A549 (cell line): Measurements from ENCODE around the gene RFX1. TPM values are rescaled to one million over a fixed set of nuclear protein-coding genes. Genes with fewer than 3 reads are reported as not detected.
"Not testable (repeated sequence)": the region's sequence is repeated elsewhere in the genome, so short reads cannot be mapped to it uniquely, and the experiment has no call there.

ENCODE experiments used
- ATAC-seq, 2 experiments: fragments of 200-7000 bp in 1 of 2; fragments of >200 bp in 1 of 2; cut with Nextera tagmentation in 1 of 2; cut with Tn5 transposase in 1 of 2; 3 replicates each; pipeline versions ENCODE4 v1.8.0 to v1.9.1; 2018 to 2020; ENCODE audit warnings: mild to moderate bottlenecking in 1 of 2, moderate library complexity in 1 of 2
- CTCF ChIA-PET: fragments of 300-600 bp; sonication (Branson Sonifier 250); formaldehyde crosslinking; extraction: SDS; loops from one replicate; lab custom pipeline; 2021; ENCODE audit warnings: antibody characterized with exemption, inconsistent platforms; lab: Yijun Ruan, JAX
- POLR2A ChIA-PET: fragments of 350-600 bp; formaldehyde crosslinking; extraction: SDS; loops from one replicate; lab custom pipeline; 2021; ENCODE audit warnings: antibody characterized with exemption, inconsistent platforms; lab: Yijun Ruan, JAX
- DNase-seq, 2 experiments: peaks; one replicate each; pipeline versions ENCODE4 v3.0.0 to v3.0.0-alpha.2; 2011 to 2016; ENCODE audit warnings: low read depth in 1 of 2, low spot score in 1 of 2
- FAIRE-seq: peaks from 2 replicates; lab custom pipeline; 2011; peaks lifted over from hg19 to GRCh38; lab: Jason Lieb, UNC
- H3K27ac ChIP-seq, 2 experiments: fragments of >200 bp; sonication (Bioruptor Twin); formaldehyde crosslinking; 3 replicates each; pipeline ENCODE4 v1.5.1; 2016 to 2017
- H3K4me1 ChIP-seq: fragments of >200 bp; sonication (Bioruptor Twin); formaldehyde crosslinking; 3 replicates; pipeline ENCODE4 v1.6.1; 2016
- H3K4me2 ChIP-seq: fragments of >200 bp; sonication (Bioruptor Twin); formaldehyde crosslinking; 3 replicates; pipeline ENCODE4 v1.6.1; 2016
- H3K4me3 ChIP-seq: fragments of >200 bp; sonication (Bioruptor Twin); formaldehyde crosslinking; 3 replicates; pipeline ENCODE4 v1.5.1; 2016
- H3K9me3 ChIP-seq: fragments of >200 bp; sonication (Bioruptor Twin); formaldehyde crosslinking; 3 replicates; pipeline ENCODE4 v1.6.1; 2016
- CBX2 ChIP-seq: fragments of 200-600 bp; sonication (generic); IDR thresholded peaks from 2 replicates; pipeline ENCODE4 v1.6.1; 2016; ENCODE audit warnings: low read depth, mild to moderate bottlenecking, borderline replicate concordance
- CBX8 ChIP-seq: fragments of 200-600 bp; sonication (generic); IDR thresholded peaks from 2 replicates; pipeline ENCODE4 v1.6.1; 2016
- CTCF ChIP-seq: fragments of >200 bp; sonication (Bioruptor Twin); formaldehyde crosslinking; IDR thresholded peaks from 3 replicates; pipeline ENCODE4 v1.5.1; 2016
- EP300 ChIP-seq, 2 experiments: fragments of >200 bp; sonication (Bioruptor Twin); formaldehyde crosslinking; IDR thresholded peaks; 2 replicates in 1 of 2; 3 replicates in 1 of 2; pipeline ENCODE4 v1.6.1; 2016 to 2017
- ESRRA ChIP-seq: fragments of 150-350 bp; IDR thresholded peaks from 2 replicates; pipeline ENCODE4 v1.6.1; 2014; ENCODE audit warnings: mild to moderate bottlenecking, low read length, borderline replicate concordance
- FOSB ChIP-seq: fragments of 250-450 bp; sonication (Bioruptor Pico); IDR thresholded peaks from 2 replicates; pipeline ENCODE4 v1.5.0; 2020; ENCODE audit warnings: mild to moderate bottlenecking, moderate library complexity
- JUNB ChIP-seq: fragments of >200 bp; sonication (Bioruptor Twin); formaldehyde crosslinking; IDR thresholded peaks from 2 replicates; pipeline ENCODE4 v1.6.1; 2016
- MAFK ChIP-seq: fragments of 450-650 bp; IDR thresholded peaks from 2 replicates; pipeline ENCODE4 v1.6.1; 2014; ENCODE audit not compliant: partially characterized antibody
- MAZ ChIP-seq: fragments of 150-350 bp; IDR thresholded peaks from 2 replicates; pipeline ENCODE4 v1.6.1; 2014; ENCODE audit warnings: antibody characterized with exemption, low read depth, low read length, borderline replicate concordance
- MYC ChIP-seq: IDR thresholded peaks from 2 replicates; pipeline ENCODE4 v1.6.1; 2012; ENCODE audit warnings: mild to moderate bottlenecking, inconsistent platforms, low read length, improper control_type of control experiment, borderline replicate concordance
- NPAS2 ChIP-seq: fragments of 250-450 bp; sonication (Bioruptor Pico); IDR thresholded peaks from 2 replicates; pipeline ENCODE4 v1.8.0; 2022; ENCODE audit warnings: mild to moderate bottlenecking, moderate library complexity, borderline replicate concordance
- PHF8 ChIP-seq: fragments of 200-600 bp; sonication (generic); IDR thresholded peaks from 2 replicates; pipeline ENCODE4 v1.6.1; 2016; ENCODE audit warnings: low read depth, mild to moderate bottlenecking, antibody characterized with exemption, moderate library complexity, borderline replicate concordance
- REST ChIP-seq: fragments of 200-600 bp; sonication (generic); IDR thresholded peaks from 2 replicates; pipeline ENCODE4 v1.6.1; 2016; ENCODE audit warnings: antibody characterized with exemption, mild to moderate bottlenecking, moderate library complexity
- ZFP36 ChIP-seq: fragments of 450-650 bp; IDR thresholded peaks from 2 replicates; pipeline ENCODE4 v1.6.1; 2014; ENCODE audit warnings: borderline replicate concordance; ENCODE audit not compliant: partially characterized antibody
- ZNF302 ChIP-seq: fragments of 250-450 bp; sonication (Bioruptor Pico); IDR thresholded peaks from 2 replicates; pipeline ENCODE4 v1.9.0; 2021; ENCODE audit warnings: inconsistent platforms, mild to moderate bottlenecking, moderate library complexity
- WGBS: methylation state at CpG from one replicate; pipeline ENCODE4 v1.1.6; 2017; ENCODE audit errors: missing lambda C conversion rate; 5-methylcytosine and 5-hydroxymethylcytosine counted together
- polyA plus RNA-seq, 4 experiments: library from polyadenylated mRNA; depleted of rRNA in 3 of 4; stranded (reverse); fragments of >200 nt; fragmentation: RNase III in 1 of 4; extraction: RNeasy Plus Mini Kit Qiagen cat#74134 plus additional on column Dnase treatment in 1 of 4; gene quantifications; 2 replicates in 3 of 4; 3 replicates in 1 of 4; pipeline ENCODE4 v1.2.3, GENCODE V29; 2011 to 2017

Gene RFX1
- polyA plus RNA-seq, 2 of the 4 experiments (the other 2 are of a cell fraction) = 0.57 to 5.4 TPM

GRCh38 chr19:14023404-14024235 is 17.5 kb upstream of the RFX1 start:
- CTCF ChIA-PET = interaction anchor here (1.0 to 4.3 kb wide), 6 partner anchors 8 to 49 kb away, joined by 3 to 13 read pairs (median 6); partner anchors contain the start of genes IL27RA and MISP3

GRCh38 chr19:14022469-14022868 is 16.3 kb upstream of the RFX1 start:
- no peak for DNase-seq
- POLR2A ChIA-PET = no interaction called here
- CTCF ChIA-PET = interaction anchor here (1.0 to 4.3 kb wide), 5 partner anchors 9 to 49 kb away, joined by 3 to 13 read pairs (median 7); partner anchors contain the start of genes IL27RA and MISP3
- 77% methylated on average over 4 of the region's 4 CpGs for WGBS
- Histone ChIP-seq H3K9me3 (no peaks in the 10 kb centered on the region), H3K27ac (no peak overlapping the region), H3K4me3 (no peak overlapping the region), H3K4me1 (peaks cover 5% of the 10 kb centered on the region; the same call in 1 of the 3 replicates), H3K4me2 (no peak overlapping the region)
- TF ChIP-seq EP300 (IDR thresholded peaks at IDR 0.05) = no peak
- TF ChIP-seq CBX2 = no peak
- TF ChIP-seq CBX8 = no peak
- TF ChIP-seq JUNB = no peak
- TF ChIP-seq NPAS2 (CRISPR knock-in tag) = no peak
- TF ChIP-seq REST = no peak
- no peak for TF ChIP-seq PHF8
- no peak for TF ChIP-seq MAZ
- no peak for FAIRE-seq
- ATAC-seq = no peak

More at GRCh38 chr19:14023404-14024235, 17.5 kb upstream of the RFX1 start:
- DNase-seq = peak; percentile 58 to 71
- ATAC-seq = peak; percentile 92 to 96
- Histone ChIP-seq H3K4me1 (peaks cover 5% of the 10 kb centered on the region; the same call in 1 of the 3 replicates), H3K9me3 (no peaks in the 10 kb centered on the region), H3K4me3 (no peak overlapping the region), H3K27ac (peak overlapping the region; percentile 49 to 68; a peak in 4 of 6 replicates), H3K4me2 (no peak overlapping the region)
- POLR2A ChIA-PET = interaction anchor here (1.0 kb wide), 1 partner anchor 17 kb away, joined by 4 read pairs; the partner anchor contains the start of gene RFX1
- TF ChIP-seq ZFP36 (peak; percentile 18), CTCF (peak; percentile 17; the same call in 2 of the 3 replicates), ESRRA (peak; percentile 60; the same call in 1 of the 2 replicates), ZNF302 (CRISPR knock-in tag) (no peak)
- 52% methylated on average over 9 of the region's 9 CpGs for WGBS
- FAIRE-seq = no peak

GRCh38 chr19:14021474-14021873 is 15.4 kb upstream of the RFX1 start:
- CTCF ChIA-PET = interaction anchor here (0.6 to 4.3 kb wide), 4 partner anchors 10 to 135 kb away, joined by 4 to 13 read pairs (median 10); partner anchors contain the start of genes IL27RA and MISP3
- Histone ChIP-seq H3K9me3 (no peaks in the 10 kb centered on the region), H3K4me3 (no peak overlapping the region), H3K27ac (no peak overlapping the region), H3K4me2 (no peak overlapping the region), H3K4me1 (peaks cover 5% of the 10 kb centered on the region; the same call in 1 of the 3 replicates)
- FAIRE-seq (no peak), ATAC-seq (no peak), DNase-seq (no peak)
- TF ChIP-seq MYC = no peak
- TF ChIP-seq MAFK = no peak
- no peak for TF ChIP-seq FOSB
- WGBS = 85% methylated on average over 5 of the region's 5 CpGs
- POLR2A ChIA-PET = no interaction called here

- H3K4me2 ChIP-seq, H3K4me1 ChIP-seq, FAIRE-seq, H3K27ac ChIP-seq, H3K4me3 ChIP-seq, POLR2A ChIA-PET, DNase-seq, H3K9me3 ChIP-seq, ATAC-seq: not testable (repeated sequence)
- WGBS = 87% methylated on average over 3 of the region's 3 CpGs
- CTCF ChIA-PET = interaction anchor here (1.1 to 1.7 kb wide), 2 partner anchors 23 to 65 kb away, joined by 4 to 6 read pairs; no protein-coding TSS in a partner anchor
These were observed 13.6 kb upstream of the RFX1 start for GRCh38 chr19:14019739-14020138.
